ENCODE results near the gene TTC39C.

- TF ChIP-seq CTCF (IDR thresholded peaks at IDR 0.05) (no peak), POLR2AphosphoS5 (IDR thresholded peaks at IDR 0.05) (no peak), POLR2A (IDR thresholded peaks at IDR 0.05) (no peak)
These were observed 167.3 kb downstream of the TTC39C start for GRCh38 chr18:24181806-24182205.
